Smooth muscle cell (in vitro differentiated cells): ENCODE results near the gene KNSTRN. TPM values are rescaled to one million over a fixed set of nuclear protein-coding genes. Genes with fewer than 3 reads are reported as not detected.

Source experiments
- DNase-seq: peaks from one replicate; lab custom pipeline; 2025; ENCODE audit not compliant: unreplicated experiment; lab: John Stamatoyannopoulos, UW
- H2AFZ ChIP-seq: fragments of 200-600 bp; sonication (generic); 2 replicates; pipeline ENCODE4 v1.6.0; 2016; ENCODE audit warnings: antibody characterized with exemption, low read depth, mild to moderate bottlenecking
- H3F3A ChIP-seq: fragments of 200-600 bp; sonication (generic); 2 replicates; pipeline ENCODE4 v1.6.0; 2017; ENCODE audit warnings: antibody characterized with exemption, low read depth
- H3K27ac ChIP-seq: fragments of 200-600 bp; sonication (generic); 2 replicates; pipeline ENCODE4 v1.5.1; 2016; ENCODE audit warnings: low read depth, mild to moderate bottlenecking
- H3K27me3 ChIP-seq: fragments of 200-600 bp; sonication (generic); 2 replicates; pipeline ENCODE4 v1.6.1; 2016; ENCODE audit warnings: low read depth, mild to moderate bottlenecking
- H3K36me3 ChIP-seq: fragments of 200-600 bp; sonication (generic); 2 replicates; pipeline ENCODE4 v1.5.1; 2016; ENCODE audit warnings: low read depth
- H3K4me1 ChIP-seq: fragments of 200-600 bp; sonication (generic); 2 replicates; pipeline ENCODE4 v1.5.1; 2016; ENCODE audit warnings: low read depth
- H3K4me2 ChIP-seq: fragments of 200-600 bp; sonication (generic); 2 replicates; pipeline ENCODE4 v1.6.0; 2016; ENCODE audit warnings: mild to moderate bottlenecking
- H3K4me3 ChIP-seq: fragments of 200-600 bp; sonication (generic); 2 replicates; pipeline ENCODE4 v1.5.1; 2016; ENCODE audit warnings: mild to moderate bottlenecking
- H3K79me2 ChIP-seq: fragments of 200-600 bp; sonication (generic); 2 replicates; pipeline ENCODE4 v1.6.0; 2016; ENCODE audit warnings: low read depth, mild to moderate bottlenecking
- H3K9ac ChIP-seq: fragments of 200-600 bp; sonication (generic); 2 replicates; pipeline ENCODE4 v1.6.0; 2016; ENCODE audit warnings: low read depth
- H3K9me3 ChIP-seq: fragments of 200-600 bp; sonication (generic); replicated peaks from 2 replicates; pipeline ENCODE4 v1.5.1; 2016; ENCODE audit warnings: low read depth
- H4K20me1 ChIP-seq: fragments of 200-600 bp; sonication (generic); 2 replicates; pipeline ENCODE4 v1.6.0; 2016; ENCODE audit warnings: low read depth
- WGBS: methylation state at CpG from one replicate; pipeline ENCODE4 v1.1.7; 2016; ENCODE audit warnings: low lambda C conversion rate; 5-methylcytosine and 5-hydroxymethylcytosine counted together
- polyA plus RNA-seq: library from polyadenylated mRNA; unstranded; fragments of >200 nt; fragmentation: Nextera tagmentation; extraction: Ambion mirVana; gene quantifications from 2 replicates; pipeline ENCODE4 v1.2.1, GENCODE V29; 2016
- total RNA-seq: library from RNA; depleted of rRNA; stranded (reverse); fragments of >200 nt; gene quantifications from 2 replicates; pipeline ENCODE4 v1.2.3, GENCODE V29; 2014
- TF ChIP-seq, protein P1 (sequence below): fragments of 200-600 bp; sonication (generic); IDR thresholded peaks from 2 replicates; pipeline ENCODE4 v1.5.1; 2017; ENCODE audit warnings: borderline replicate concordance, mild to moderate bottlenecking, antibody characterized with exemption; ENCODE audit not compliant: insufficient read depth, poor library complexity, severe bottlenecking

Gene KNSTRN
- total and polyA plus RNA-seq, 2 experiments from 2014 or later: 17.3 to 27.0 TPM

DNA sequence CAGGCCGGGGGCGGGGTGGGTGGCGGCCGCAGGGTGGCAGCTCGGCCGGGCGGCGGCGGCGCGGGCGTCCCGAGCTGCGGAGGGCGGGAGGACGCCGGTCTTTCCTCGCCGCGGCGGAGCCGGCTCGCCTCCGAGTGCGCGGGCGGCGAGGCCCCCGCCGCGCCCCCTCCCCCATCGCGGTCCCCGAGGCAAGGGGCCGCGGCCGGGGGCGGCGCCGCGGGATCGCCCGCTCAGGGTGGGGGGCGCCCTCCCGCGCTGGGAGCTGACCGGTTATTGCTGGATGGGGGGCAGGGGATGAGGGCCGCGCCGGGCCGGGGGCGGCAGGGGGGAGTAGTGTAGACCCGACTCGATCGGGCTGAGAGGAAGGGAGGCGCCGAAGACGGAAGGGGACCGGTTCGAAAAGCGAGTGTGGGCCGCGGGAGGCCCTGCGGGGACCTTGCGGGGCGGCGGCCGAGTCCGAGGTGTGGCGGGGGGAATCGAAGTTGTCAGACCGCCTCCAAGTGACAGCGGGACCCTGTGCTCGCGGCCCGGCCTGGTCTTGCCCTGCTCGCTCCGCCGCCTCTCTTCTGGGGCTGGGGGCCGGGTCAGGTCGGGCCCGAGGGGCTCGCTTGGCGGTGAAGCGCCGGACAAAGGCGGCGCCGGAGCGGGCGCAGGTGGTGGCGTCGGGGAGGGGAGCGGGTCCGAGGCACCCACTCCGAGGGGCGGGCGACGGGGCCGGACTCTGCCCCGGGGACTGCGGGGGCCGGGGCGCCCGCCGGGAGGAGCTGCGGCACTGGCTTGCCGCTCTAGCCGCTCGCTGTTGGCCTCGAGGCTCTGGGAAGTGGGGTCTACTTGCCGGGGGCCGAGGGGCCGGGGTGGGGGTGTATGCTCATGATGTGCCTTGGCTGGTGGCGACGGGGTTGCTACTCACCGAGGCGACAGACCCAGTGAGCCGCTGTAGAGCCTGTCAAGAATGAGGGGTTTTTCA, 59.3 kb downstream of the KNSTRN start:
- Histone ChIP-seq H2AFZ (no peak overlapping the region), H3K79me2 (peaks cover 50% of the 10 kb centered on the region), H3K27me3 (no peaks in the 10 kb centered on the region), H3K4me3 (peak overlapping the region; percentile 87), H3K36me3 (no peaks in the 10 kb centered on the region), H3K4me2 (peak overlapping the region; percentile 96), H3F3A (peaks cover 11% of the 10 kb centered on the region), H4K20me1 (peaks cover 53% of the 10 kb centered on the region), H3K4me1 (peaks cover 39% of the 10 kb centered on the region), H3K9ac (peak overlapping the region; percentile 75), H3K27ac (no peak overlapping the region), H3K9me3 (no peaks in the 10 kb centered on the region)
- TF ChIP-seq, protein P1, sequence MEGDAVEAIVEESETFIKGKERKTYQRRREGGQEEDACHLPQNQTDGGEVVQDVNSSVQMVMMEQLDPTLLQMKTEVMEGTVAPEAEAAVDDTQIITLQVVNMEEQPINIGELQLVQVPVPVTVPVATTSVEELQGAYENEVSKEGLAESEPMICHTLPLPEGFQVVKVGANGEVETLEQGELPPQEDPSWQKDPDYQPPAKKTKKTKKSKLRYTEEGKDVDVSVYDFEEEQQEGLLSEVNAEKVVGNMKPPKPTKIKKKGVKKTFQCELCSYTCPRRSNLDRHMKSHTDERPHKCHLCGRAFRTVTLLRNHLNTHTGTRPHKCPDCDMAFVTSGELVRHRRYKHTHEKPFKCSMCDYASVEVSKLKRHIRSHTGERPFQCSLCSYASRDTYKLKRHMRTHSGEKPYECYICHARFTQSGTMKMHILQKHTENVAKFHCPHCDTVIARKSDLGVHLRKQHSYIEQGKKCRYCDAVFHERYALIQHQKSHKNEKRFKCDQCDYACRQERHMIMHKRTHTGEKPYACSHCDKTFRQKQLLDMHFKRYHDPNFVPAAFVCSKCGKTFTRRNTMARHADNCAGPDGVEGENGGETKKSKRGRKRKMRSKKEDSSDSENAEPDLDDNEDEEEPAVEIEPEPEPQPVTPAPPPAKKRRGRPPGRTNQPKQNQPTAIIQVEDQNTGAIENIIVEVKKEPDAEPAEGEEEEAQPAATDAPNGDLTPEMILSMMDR: no peak
- DNase-seq: no peak
- 0% methylated on average over 22 of the region's 119 CpGs for WGBS

DNA sequence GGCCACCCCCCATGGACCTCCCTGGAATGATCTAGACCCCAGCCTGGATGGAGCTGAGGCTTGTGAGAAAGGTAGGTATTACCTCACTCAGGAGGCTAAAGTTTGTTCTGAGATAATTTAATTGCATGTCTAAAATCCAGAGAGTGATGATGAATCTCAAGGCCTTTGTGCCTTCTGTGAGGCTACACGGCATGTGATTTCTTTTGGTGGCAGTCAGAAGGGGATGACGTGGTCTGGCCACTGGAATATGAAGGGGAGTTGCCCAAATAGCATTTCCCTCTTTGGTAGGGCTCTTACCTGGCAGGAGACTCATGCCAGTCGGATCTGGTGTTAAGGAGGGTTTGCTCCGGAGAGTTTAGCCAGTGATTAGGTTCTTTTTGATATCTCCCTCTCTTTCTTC, 60.7 kb downstream of the KNSTRN start:
- Histone ChIP-seq H3K9ac (no peak overlapping the region), H3K27ac (no peak overlapping the region), H3K27me3 (no peaks in the 10 kb centered on the region), H3F3A (peaks cover 11% of the 10 kb centered on the region), H3K4me1 (peaks cover 29% of the 10 kb centered on the region), H3K9me3 (no peaks in the 10 kb centered on the region), H2AFZ (no peak overlapping the region), H3K4me2 (peak overlapping the region; percentile 18), H3K4me3 (no peak overlapping the region), H4K20me1 (peaks cover 67% of the 10 kb centered on the region), H3K36me3 (no peaks in the 10 kb centered on the region), H3K79me2 (peaks cover 64% of the 10 kb centered on the region)
- TF ChIP-seq, protein P1: no peak
- WGBS: 85% methylated on average over 4 of the region's 4 CpGs
- DNase-seq: no peak

DNA sequence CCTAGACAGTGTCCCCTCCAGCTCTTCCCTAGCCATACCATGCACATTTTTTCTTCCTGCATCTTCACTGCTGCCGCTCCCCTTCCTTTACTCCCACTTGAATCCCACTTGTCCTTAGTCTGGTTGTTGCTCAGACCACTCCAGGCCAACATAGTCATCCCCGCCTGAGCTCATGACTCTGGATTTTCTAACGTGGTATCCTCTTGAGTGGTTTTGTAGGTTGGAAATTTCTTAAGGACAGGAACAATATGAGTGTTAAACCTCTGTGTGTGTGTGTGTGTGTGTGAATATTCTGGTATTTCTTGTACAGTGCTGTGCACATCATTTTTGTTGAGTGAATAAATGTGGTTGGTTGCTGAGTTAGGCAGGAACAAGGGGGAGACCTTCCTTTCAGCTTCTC, 61.3 kb downstream of the KNSTRN start:
- no peaks in the 10 kb centered on the region for H3K36me3 ChIP-seq
- TF ChIP-seq, protein P1: no peak
- H3K79me2 ChIP-seq: peaks cover 70% of the 10 kb centered on the region
- H3K4me1 ChIP-seq: peaks cover 29% of the 10 kb centered on the region
- no peak for DNase-seq
- peak overlapping the region; percentile 18 for H3K4me2 ChIP-seq
- peaks cover 73% of the 10 kb centered on the region for H4K20me1 ChIP-seq
- H3K27ac ChIP-seq: no peak overlapping the region
- peaks cover 11% of the 10 kb centered on the region for H3F3A ChIP-seq
- no peak overlapping the region for H3K9ac ChIP-seq
- no peak overlapping the region for H3K4me3 ChIP-seq
- WGBS: 58% methylated on average over 3 of the region's 3 CpGs
- no peaks in the 10 kb centered on the region for H3K9me3 ChIP-seq
- no peaks in the 10 kb centered on the region for H3K27me3 ChIP-seq
- no peak overlapping the region for H2AFZ ChIP-seq

Other genes starting within 250 kb of the KNSTRN start
- gene BUB1B, start 221.7 kb upstream of the KNSTRN start, total RNA-seq: 11.3 and 15.0 TPM in 2 replicates
- 5.8 and 6.1 TPM in 2 replicates for gene BUB1B, start 221.7 kb upstream of the KNSTRN start, polyA plus RNA-seq
- 1.6 and 3.2 TPM in 2 replicates for gene PAK6, start 143.7 kb upstream of the KNSTRN start, total RNA-seq
- 0.29 and 2.2 TPM in 2 replicates for gene PAK6, start 143.7 kb upstream of the KNSTRN start, polyA plus RNA-seq
- not detected in 2 replicates for gene ANKRD63, start 99.7 kb upstream of the KNSTRN start, total RNA-seq
- 0.15 TPM in 1 of 2 replicates, not detected in the other for gene ANKRD63, start 99.7 kb upstream of the KNSTRN start, polyA plus RNA-seq
- 1.5 and 3.9 TPM in 2 replicates for gene PLCB2, start 74.8 kb upstream of the KNSTRN start, total RNA-seq
- gene PLCB2, start 74.8 kb upstream of the KNSTRN start, polyA plus RNA-seq: 1.9 TPM in 1 of 2 replicates, not detected in the other
- gene INAFM2, start 59.0 kb upstream of the KNSTRN start, total RNA-seq: 28.1 and 30.4 TPM in 2 replicates
- gene INAFM2, start 59.0 kb upstream of the KNSTRN start, polyA plus RNA-seq: 23.9 and 48.6 TPM in 2 replicates
- gene CCDC9B, start 41.8 kb upstream of the KNSTRN start, total RNA-seq: 2.2 and 3.8 TPM in 2 replicates
- gene CCDC9B, start 41.8 kb upstream of the KNSTRN start, polyA plus RNA-seq: 0.97 and 4.7 TPM in 2 replicates
- gene PHGR1, start 31.7 kb upstream of the KNSTRN start, total RNA-seq: not detected in 2 replicates
- gene PHGR1, start 31.7 kb upstream of the KNSTRN start, polyA plus RNA-seq: 0.48 TPM in 1 of 2 replicates, not detected in the other
- 0.04 and 0.58 TPM in 2 replicates for gene DISP2, start 24.5 kb upstream of the KNSTRN start, total RNA-seq
- gene DISP2, start 24.5 kb upstream of the KNSTRN start, polyA plus RNA-seq: 0.46 and 0.90 TPM in 2 replicates
- gene IVD, start 23.1 kb downstream of the KNSTRN start, total RNA-seq: 17.4 and 20.3 TPM in 2 replicates
- 37.8 and 38.3 TPM in 2 replicates for gene IVD, start 23.1 kb downstream of the KNSTRN start, polyA plus RNA-seq
- 7.9 and 8.4 TPM in 2 replicates for gene BAHD1, start 58.2 kb downstream of the KNSTRN start, total RNA-seq
- 11.1 and 13.4 TPM in 2 replicates for gene BAHD1, start 58.2 kb downstream of the KNSTRN start, polyA plus RNA-seq
- 19.1 and 20.5 TPM in 2 replicates for gene CHST14, start 88.3 kb downstream of the KNSTRN start, total RNA-seq
- 23.7 and 24.6 TPM in 2 replicates for gene CHST14, start 88.3 kb downstream of the KNSTRN start, polyA plus RNA-seq
- gene CCDC32, start 182.3 kb downstream of the KNSTRN start, total RNA-seq: 16.2 and 25.5 TPM in 2 replicates
- gene CCDC32, start 182.3 kb downstream of the KNSTRN start, polyA plus RNA-seq: 19.3 and 20.6 TPM in 2 replicates
- gene RPUSD2, start 186.6 kb downstream of the KNSTRN start, total RNA-seq: 6.8 and 7.3 TPM in 2 replicates
- 13.3 and 17.6 TPM in 2 replicates for gene RPUSD2, start 186.6 kb downstream of the KNSTRN start, polyA plus RNA-seq
- gene KNL1, start 211.5 kb downstream of the KNSTRN start, total RNA-seq: 7.2 and 10.8 TPM in 2 replicates
- gene KNL1, start 211.5 kb downstream of the KNSTRN start, polyA plus RNA-seq: 1.5 and 3.1 TPM in 2 replicates